GM12892 (cell line): ENCODE data around the gene ZC3H14.

Source experiments
- POLR2A ChIP-seq: IDR thresholded peaks from 2 replicates; pipeline ENCODE4 v1.6.1; 2011; ENCODE audit warnings: low read depth, low read length, control low read depth
- POLR2AphosphoS5 ChIP-seq: IDR thresholded peaks from 2 replicates; pipeline ENCODE4 v1.6.1; 2011; ENCODE audit warnings: low read depth, low read length, control low read depth
- TAF1 ChIP-seq: IDR thresholded peaks from 2 replicates; pipeline ENCODE4 v1.6.1; 2011; ENCODE audit warnings: low read depth, mild to moderate bottlenecking, control low read depth, low read length, borderline replicate concordance

DNA sequence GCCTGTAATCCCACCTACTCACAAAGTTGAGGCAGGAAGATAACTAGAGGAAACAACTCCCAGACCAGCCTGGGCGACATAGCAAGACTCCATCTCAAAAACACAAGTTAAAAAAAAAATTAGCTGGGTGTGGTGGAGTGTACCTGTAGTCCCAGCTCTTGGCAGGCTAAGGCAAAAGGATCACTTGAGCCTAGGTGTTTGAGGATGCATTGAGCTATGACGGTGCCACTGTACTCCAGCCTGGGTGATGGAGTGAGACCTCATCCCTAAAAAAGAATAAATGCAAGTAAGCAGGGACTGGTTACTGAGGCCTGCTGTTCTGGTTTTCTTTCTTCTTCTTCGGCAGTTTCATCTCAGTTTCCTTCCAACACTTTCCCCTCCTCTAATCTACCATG, 15.5 kb upstream of the ZC3H14 start:
- no peak for TF ChIP-seq POLR2A
- no peak for TF ChIP-seq TAF1
- TF ChIP-seq POLR2AphosphoS5 = no peak
